Heart left ventricle (tissue), 13 donors: ENCODE results near the gene ZMAT3.

Experiments used
- CTCF ChIP-seq, 12 donors: fragments of 200-600 bp; sonication (generic) in 4 of 12; IDR thresholded peaks; one replicate each; pipeline versions ENCODE4 v1.5.0 to v1.8.0; 2018 to 2022; ENCODE audit warnings: antibody characterized with exemption in 12 of 12, mild to moderate bottlenecking in 5 of 12
- POLR2A ChIP-seq, 2 donors: fragments of 450-650 bp; IDR thresholded peaks; one replicate each; pipeline ENCODE4 v1.6.1; 2017; ENCODE audit warnings: antibody characterized with exemption in 2 of 2, mild to moderate bottlenecking in 2 of 2, moderate library complexity in 2 of 2
- donor health status: ischemic (EF 13 %, LVEDD 7.1; RV severe dilation, severe dysfunction).
- donor health status: DM: no; HTN: yes; CAD: no.
- donor health status: DM: no; HTN: no; CAD: no.
- donor health status: ischemic (EF 25% LVEDD 6.9; RV normal size, moderate dysfunction).
- donor health status: ischemic (EF 25% LVEDD 5.7; RV mildly dilated, moderate dysfunction).
- donor health status: ischemic (EF 35%, LVEDD 5.7; RV mildly dilated, moderate dysfunction).
- donor health status: nonischemic (EF 11% LVEDD 7.7; RV severe dilation, severe dysfunction).
- donor health status: DM: yes; HTN: yes; CAD: no.
- donor health status: PGD.
- donor health status: ischemic (EF 29% LVEDD 5.4; RV normal size, mild dysfunction).
- donor health status: nonischemic (EF 23%, LVEDD 6.1; RV moderate dilation, normal function).

GRCh38 chr3:179037351-179037750 is 34.3 kb downstream of the ZMAT3 start:
- TF ChIP-seq POLR2A (IDR thresholded peaks at IDR 0.05) = no peak
- no peak for TF ChIP-seq CTCF (IDR thresholded peaks at IDR 0.05)
